OCI-LY1 (cell line): ENCODE data around the gene OR51B5.

Experiments
- CTCF ChIP-seq: fragments of 200-600 bp; sonication (generic), shearing (Covaris generic); IDR thresholded peaks from 2 replicates; pipeline ENCODE4 v1.5.1; 2017; ENCODE audit warnings: mild to moderate bottlenecking, antibody characterized with exemption, low read length, moderate library complexity, mixed read lengths
- EZH2 ChIP-seq: fragments of 200-600 bp; sonication (generic), shearing (Covaris generic); IDR thresholded peaks from 2 replicates; pipeline ENCODE4 v1.8.0; 2017; ENCODE audit warnings: borderline replicate concordance, mixed run types, mild to moderate bottlenecking, antibody characterized with exemption, low read length, moderate library complexity, mixed read lengths

GRCh38 chr11:5367448-5368074 is 24.2 kb upstream of the OR51B5 start:
- TF ChIP-seq CTCF (no peak), EZH2 (no peak)
